ENCODE measurements around the gene PITX3. TPM values are rescaled to one million over a fixed set of nuclear protein-coding genes. Genes with fewer than 3 reads are reported as not detected.

PITX3 gene
- total RNA-seq, 1 donor from 2014 or later: not detected

DNA sequence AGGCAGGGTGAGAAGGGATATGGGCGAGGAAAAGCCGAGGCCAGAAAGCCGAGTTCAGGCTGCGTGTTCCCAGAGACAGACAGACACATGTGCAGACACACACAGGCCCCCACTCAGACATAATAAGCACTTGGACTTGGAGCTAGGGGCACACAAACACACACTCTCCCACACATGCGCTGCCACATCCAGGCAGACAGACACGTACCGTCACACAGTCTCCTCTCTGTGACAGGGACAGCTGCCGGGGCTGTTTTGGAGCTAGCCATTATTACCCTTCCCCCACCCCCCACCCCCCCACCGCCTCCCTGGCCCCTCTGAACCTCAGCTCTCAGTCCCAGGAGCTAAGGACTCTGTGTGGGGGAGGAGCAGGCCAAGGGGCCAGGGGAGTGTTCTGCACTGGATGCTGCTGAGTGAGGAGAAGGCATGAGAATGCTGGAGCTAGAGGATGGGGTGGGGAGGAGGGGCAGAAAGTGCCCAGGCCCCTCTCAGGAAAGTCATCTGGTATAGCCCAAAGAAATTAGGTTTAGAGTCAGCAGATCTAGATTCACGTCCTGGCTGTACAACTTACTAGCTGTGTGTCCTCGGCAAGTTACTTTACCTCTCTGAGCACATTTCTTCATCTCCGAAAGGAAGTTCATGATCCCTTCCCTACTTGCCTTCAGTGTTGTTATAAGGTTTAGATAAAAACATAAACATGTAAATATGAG, 6.3 kb downstream of the PITX3 start:
- H3K4me3 ChIP-seq: no peak overlapping the region
- intact Hi-C loops (cut with DNase I): loop anchor here (5.0 kb wide), 1 partner anchor 117 kb away; no protein-coding TSS in a partner anchor
- H3K27ac ChIP-seq: no peak overlapping the region
- H3K9me3 ChIP-seq: no peaks in the 10 kb centered on the region
- peaks cover 46% of the 10 kb centered on the region for H3K27me3 ChIP-seq
- no peaks in the 10 kb centered on the region for H3K36me3 ChIP-seq
- DNase-seq (no peak), ATAC-seq (no peak)
- H3K4me1 ChIP-seq: peaks cover 17% of the 10 kb centered on the region
- TF ChIP-seq, protein P1, sequence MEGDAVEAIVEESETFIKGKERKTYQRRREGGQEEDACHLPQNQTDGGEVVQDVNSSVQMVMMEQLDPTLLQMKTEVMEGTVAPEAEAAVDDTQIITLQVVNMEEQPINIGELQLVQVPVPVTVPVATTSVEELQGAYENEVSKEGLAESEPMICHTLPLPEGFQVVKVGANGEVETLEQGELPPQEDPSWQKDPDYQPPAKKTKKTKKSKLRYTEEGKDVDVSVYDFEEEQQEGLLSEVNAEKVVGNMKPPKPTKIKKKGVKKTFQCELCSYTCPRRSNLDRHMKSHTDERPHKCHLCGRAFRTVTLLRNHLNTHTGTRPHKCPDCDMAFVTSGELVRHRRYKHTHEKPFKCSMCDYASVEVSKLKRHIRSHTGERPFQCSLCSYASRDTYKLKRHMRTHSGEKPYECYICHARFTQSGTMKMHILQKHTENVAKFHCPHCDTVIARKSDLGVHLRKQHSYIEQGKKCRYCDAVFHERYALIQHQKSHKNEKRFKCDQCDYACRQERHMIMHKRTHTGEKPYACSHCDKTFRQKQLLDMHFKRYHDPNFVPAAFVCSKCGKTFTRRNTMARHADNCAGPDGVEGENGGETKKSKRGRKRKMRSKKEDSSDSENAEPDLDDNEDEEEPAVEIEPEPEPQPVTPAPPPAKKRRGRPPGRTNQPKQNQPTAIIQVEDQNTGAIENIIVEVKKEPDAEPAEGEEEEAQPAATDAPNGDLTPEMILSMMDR (IDR thresholded peaks at IDR 0.05): no peak

DNA sequence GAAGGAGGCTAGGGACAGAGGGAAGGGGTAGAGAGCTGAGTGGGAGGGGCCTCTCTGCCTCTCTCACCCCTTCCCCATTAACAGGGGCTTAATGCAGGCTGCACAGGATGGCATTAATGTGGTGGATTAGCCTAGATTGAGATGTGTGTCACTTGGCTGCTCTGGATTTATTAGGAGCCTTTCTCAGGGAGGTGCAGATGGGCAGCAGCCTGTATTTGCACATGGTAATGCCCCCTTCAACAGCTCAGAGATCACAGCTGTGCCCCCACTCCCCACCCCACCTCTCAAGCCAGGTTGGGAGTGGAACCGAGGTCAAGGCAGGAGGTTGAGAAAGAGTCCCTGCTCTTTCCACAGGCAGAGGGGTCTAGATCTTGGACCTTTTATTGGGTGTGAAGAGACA, 7.3 kb downstream of the PITX3 start:
- no peak for ATAC-seq
- Histone ChIP-seq H3K27me3 (peaks cover 38% of the 10 kb centered on the region), H3K4me3 (no peak overlapping the region), H3K36me3 (no peaks in the 10 kb centered on the region), H3K4me1 (peaks cover 20% of the 10 kb centered on the region), H3K27ac (no peak overlapping the region), H3K9me3 (no peaks in the 10 kb centered on the region)
- DNase-seq: no peak
- TF ChIP-seq, protein P1 (IDR thresholded peaks at IDR 0.05): no peak
- intact Hi-C loops (cut with DNase I): loop anchor here (5.0 kb wide), 1 partner anchor 118 kb away; no protein-coding TSS in a partner anchor

DNA sequence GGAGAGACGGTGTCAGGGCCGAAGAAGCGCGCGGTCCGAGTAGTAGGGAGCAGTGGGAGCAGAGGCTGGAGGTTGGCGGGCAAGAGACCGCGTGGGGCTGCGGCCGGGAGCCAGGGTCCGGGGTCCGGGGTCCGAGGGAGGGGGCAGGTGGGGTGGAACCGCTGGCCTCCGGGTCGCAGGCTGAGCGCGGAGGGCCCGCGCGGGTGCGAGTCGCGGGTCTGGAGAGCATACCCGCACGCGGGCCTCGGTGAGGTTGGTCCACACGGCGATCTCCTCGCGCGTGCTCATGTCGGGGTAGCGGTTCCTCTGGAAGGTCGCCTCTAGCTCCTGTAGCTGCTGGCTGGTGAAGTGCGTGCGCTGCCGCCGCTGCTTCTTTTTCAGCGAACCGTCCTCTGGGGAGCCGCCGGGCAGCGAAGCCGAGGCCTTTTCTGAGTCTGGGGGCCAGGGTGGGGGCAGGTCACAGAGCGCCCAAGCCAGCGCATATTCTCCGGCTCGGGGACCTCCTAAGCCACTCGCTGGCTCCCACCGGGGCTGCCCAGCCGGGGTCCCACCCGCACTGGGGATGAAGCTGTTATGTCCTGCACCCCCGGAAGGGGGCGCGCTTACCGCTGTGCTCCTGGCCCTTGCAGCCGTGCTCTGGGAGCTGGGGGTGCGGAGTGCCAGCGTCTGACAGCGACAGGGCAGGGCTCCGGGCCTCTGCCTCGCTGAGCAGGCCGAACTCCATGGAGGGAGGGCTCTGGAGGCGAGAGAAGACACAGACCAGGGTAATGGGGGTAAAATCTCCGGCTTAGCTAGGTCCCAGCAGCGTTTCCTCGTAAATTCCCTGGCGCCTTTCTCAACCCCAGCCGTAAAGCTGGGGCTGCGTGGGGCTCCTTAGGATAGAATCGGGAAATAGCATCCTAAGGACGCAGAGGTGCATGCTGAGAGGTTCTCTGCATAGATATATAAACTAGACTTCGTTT, 9.7 kb downstream of the PITX3 start:
- TF ChIP-seq, protein P1 (IDR thresholded peaks at IDR 0.05): peak; percentile 75
- H3K9me3 ChIP-seq: no peaks in the 10 kb centered on the region
- intact Hi-C loops (cut with DNase I): loop anchor here (5.0 kb wide), 1 partner anchor 121 kb away; no protein-coding TSS in a partner anchor

DNA sequence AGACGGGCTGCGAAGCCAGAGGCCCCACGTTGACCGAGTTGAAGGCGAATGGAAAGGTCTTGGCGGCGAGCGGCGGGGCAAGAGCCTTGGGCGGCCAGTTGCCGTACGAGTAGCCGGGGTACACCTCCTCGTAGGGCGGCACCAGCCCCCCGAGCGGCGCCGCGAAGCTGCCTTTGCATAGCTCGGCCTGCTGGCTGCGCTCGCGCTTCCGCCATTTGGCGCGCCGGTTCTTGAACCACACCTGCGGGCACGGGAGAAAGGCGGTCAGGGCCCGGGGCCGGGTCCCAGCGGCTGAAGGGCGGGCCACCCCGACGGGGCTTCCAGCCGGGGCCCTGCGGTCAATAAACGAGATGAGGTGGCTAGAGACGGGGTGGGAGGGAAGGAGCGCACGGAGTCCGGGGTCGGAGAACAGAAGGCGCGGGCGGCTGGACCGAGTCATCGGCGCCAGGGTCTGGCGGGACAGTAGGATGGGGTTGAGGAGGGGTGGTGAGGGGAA, 10.4 kb downstream of the PITX3 start:
- H3K27ac ChIP-seq: no peak overlapping the region
- no peaks in the 10 kb centered on the region for H3K9me3 ChIP-seq
- TF ChIP-seq, protein P1 (IDR thresholded peaks at IDR 0.05): peak; percentile 34
- intact Hi-C loops (cut with DNase I): loop anchor here (5.0 kb wide), 1 partner anchor 121 kb away; no protein-coding TSS in a partner anchor
- DNase-seq: peak; percentile 80
- H3K4me1 ChIP-seq: peaks cover 33% of the 10 kb centered on the region
- peak; percentile 2 for ATAC-seq
- peaks cover 38% of the 10 kb centered on the region for H3K27me3 ChIP-seq
- no peaks in the 10 kb centered on the region for H3K36me3 ChIP-seq
- H3K4me3 ChIP-seq: peak overlapping the region; percentile 50

More for the DNA sequence above, 9.7 kb downstream of the PITX3 start:
- H3K4me3 ChIP-seq: peak overlapping the region; percentile 50
- ATAC-seq (peak; percentile 78), DNase-seq (peak; percentile 86)
- H3K36me3 ChIP-seq: no peaks in the 10 kb centered on the region
- no peak overlapping the region for H3K27ac ChIP-seq
- peaks cover 38% of the 10 kb centered on the region for H3K27me3 ChIP-seq
- H3K4me1 ChIP-seq: peaks cover 28% of the 10 kb centered on the region

DNA sequence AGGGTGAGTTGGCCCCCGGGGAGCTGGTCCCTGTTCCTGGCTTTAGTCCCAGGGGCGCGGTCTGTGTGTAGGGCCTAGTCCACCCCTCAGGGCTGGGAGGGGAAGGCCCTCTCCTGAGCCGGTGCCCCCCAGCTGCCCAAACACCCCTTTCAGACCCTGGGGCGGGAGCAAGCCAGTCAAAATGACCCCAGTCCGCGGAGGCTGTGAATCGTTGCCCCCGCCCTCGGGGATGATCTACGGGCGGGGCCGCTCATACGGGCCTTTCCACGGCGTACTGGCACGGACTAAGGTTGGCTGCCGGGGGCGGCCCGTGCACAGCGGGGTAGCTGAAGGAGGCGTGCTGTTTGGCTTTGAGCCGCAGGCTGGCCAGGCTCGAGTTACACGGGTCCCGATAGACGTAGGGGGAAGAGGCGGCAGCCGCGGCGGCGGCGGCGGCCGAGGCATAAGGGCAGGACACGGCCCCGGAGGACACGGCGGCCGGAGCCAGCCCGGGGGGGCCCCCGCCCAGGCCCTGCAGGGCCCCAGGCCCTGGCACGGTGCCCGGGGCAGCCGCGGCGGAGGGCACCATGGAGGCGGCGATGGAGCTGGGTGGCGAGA, 10.9 kb downstream of the PITX3 start:
- TF ChIP-seq, protein P1 (IDR thresholded peaks at IDR 0.05): no peak
- peak overlapping the region; percentile 50 for H3K4me3 ChIP-seq
- no peak for ATAC-seq
- H3K9me3 ChIP-seq: no peaks in the 10 kb centered on the region
- H3K27ac ChIP-seq: no peak overlapping the region
- H3K4me1 ChIP-seq: peaks cover 37% of the 10 kb centered on the region
- peaks cover 36% of the 10 kb centered on the region for H3K27me3 ChIP-seq
- H3K36me3 ChIP-seq: no peaks in the 10 kb centered on the region
- intact Hi-C loops (cut with DNase I): loop anchor here (5.0 kb wide), 1 partner anchor 122 kb away; no protein-coding TSS in a partner anchor
- peak; percentile 76 for DNase-seq
